ENCODE results near the gene CPAMD8. TPM values are rescaled to one million over a fixed set of nuclear protein-coding genes. Genes with fewer than 3 reads are reported as not detected.

The CPAMD8 gene
- total RNA-seq, 1 donor from 2014 or later, result 4.9 TPM

DNA sequence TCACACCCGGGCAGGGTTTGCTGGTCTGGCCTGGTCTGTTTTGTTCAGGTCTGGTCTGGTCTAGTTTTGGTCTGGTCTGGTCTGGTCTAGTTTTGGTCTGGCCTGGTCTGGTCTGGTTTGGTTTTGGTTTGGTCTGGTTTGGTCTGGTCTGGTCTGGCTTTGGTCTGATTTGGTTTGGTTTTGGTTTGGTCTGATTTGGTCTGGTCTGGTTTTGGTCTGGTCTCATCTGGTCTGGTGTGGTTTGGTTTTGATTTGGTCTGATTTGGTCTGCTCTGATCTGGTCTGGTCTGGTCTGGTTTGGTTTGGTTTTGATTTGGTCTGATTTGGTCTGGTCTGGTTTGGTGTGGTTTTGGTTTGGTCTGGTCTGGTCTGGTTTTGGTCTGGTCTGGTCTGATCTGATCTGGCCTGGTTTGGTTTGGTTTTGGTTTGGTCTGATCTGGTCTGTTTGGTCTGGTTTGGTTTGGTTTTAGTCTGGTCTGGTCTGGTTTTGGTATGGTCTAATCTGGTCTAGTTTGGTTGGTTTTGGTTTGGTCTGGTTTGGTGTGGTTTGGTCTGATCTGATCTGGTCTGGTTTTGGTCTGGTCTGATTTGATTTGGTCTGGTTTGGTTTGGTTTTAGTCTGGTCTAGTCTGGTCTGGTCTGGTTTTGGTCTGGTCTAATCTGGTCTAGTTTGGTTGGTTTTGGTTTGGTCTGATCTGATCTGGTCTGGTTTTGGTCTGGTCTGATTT lies 152.2 kb downstream of the CPAMD8 start:
- peaks cover 37% of the 10 kb centered on the region for H3K36me3 Mint-ChIP-seq (ENCODE audit: low read depth)
- no peaks in the 10 kb centered on the region for H3K9me3 Mint-ChIP-seq (ENCODE audit: low read depth)
- no peaks in the 10 kb centered on the region for H3K27me3 Mint-ChIP-seq (ENCODE audit: low read depth)
- peak overlapping the region; percentile 88 for H3K27ac Mint-ChIP-seq (ENCODE audit: unreplicated experiment)
- H3K4me3 Mint-ChIP-seq (ENCODE audit: unreplicated experiment), result no peak overlapping the region
- no peak for DNase-seq (ENCODE audit: low spot score)
- H3K4me1 Mint-ChIP-seq (ENCODE audit: low read depth), result no peaks in the 10 kb centered on the region
- no peak for TF ChIP-seq CTCF (IDR thresholded peaks at IDR 0.05)

GRCh38 chr19:16873594-16873993 lies 153.0 kb downstream of the CPAMD8 start:
- peak overlapping the region; percentile 45 for H3K27ac Mint-ChIP-seq (ENCODE audit: unreplicated experiment)
- no peak for TF ChIP-seq CTCF (IDR thresholded peaks at IDR 0.05)
- H3K27me3 Mint-ChIP-seq (ENCODE audit: low read depth), result no peaks in the 10 kb centered on the region
- no peaks in the 10 kb centered on the region for H3K4me1 Mint-ChIP-seq (ENCODE audit: low read depth)
- no peak for DNase-seq (ENCODE audit: low spot score)
- no peak overlapping the region for H3K4me3 Mint-ChIP-seq (ENCODE audit: unreplicated experiment)
- no peaks in the 10 kb centered on the region for H3K9me3 Mint-ChIP-seq (ENCODE audit: low read depth)
- H3K36me3 Mint-ChIP-seq (ENCODE audit: low read depth), result peaks cover 33% of the 10 kb centered on the region

- Mint-ChIP-seq H3K9me3 (ENCODE audit: low read depth) (no peaks in the 10 kb centered on the region), H3K27ac (ENCODE audit: unreplicated experiment) (no peak overlapping the region), H3K36me3 (ENCODE audit: low read depth) (peaks cover 36% of the 10 kb centered on the region), H3K4me3 (ENCODE audit: unreplicated experiment) (no peak overlapping the region), H3K4me1 (ENCODE audit: low read depth) (no peaks in the 10 kb centered on the region), H3K27me3 (ENCODE audit: low read depth) (no peaks in the 10 kb centered on the region)
- no peak for TF ChIP-seq CTCF (IDR thresholded peaks at IDR 0.05)
- no peak for DNase-seq (ENCODE audit: low spot score)
Measured at GRCh38 chr19:16872728-16873127, 153.9 kb downstream of the CPAMD8 start.

DNA sequence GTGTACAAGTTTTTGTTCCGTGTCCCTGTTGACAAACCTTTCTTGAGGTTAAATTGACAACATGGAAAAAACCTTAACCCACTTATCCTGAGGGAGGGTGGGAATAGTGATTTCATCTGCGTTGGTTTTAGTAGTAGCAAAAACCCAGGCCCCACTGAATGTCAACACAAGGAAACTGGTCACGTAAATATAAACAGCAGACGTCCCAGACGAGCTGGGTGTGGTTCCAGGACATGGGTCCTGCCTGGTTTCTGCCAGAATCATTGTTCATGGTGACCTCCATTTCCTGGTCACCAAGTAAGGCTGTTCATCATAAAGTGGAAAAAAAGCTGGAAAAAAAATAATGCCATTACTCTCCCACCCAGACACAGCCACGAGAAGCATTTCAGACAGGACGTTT lies 154.7 kb downstream of the CPAMD8 start:
- no peak for TF ChIP-seq CTCF (IDR thresholded peaks at IDR 0.05)
- H3K27ac Mint-ChIP-seq (ENCODE audit: unreplicated experiment), result no peak overlapping the region
- peaks cover 38% of the 10 kb centered on the region for H3K36me3 Mint-ChIP-seq (ENCODE audit: low read depth)
- H3K27me3 Mint-ChIP-seq (ENCODE audit: low read depth), result no peaks in the 10 kb centered on the region
- no peak overlapping the region for H3K4me3 Mint-ChIP-seq (ENCODE audit: unreplicated experiment)
- no peaks in the 10 kb centered on the region for H3K4me1 Mint-ChIP-seq (ENCODE audit: low read depth)
- no peaks in the 10 kb centered on the region for H3K9me3 Mint-ChIP-seq (ENCODE audit: low read depth)
- DNase-seq (ENCODE audit: low spot score), result no peak

GRCh38 chr19:16869331-16869972 lies 157.2 kb downstream of the CPAMD8 start:
- Mint-ChIP-seq H3K9me3 (ENCODE audit: low read depth) (no peaks in the 10 kb centered on the region), H3K36me3 (ENCODE audit: low read depth) (peaks cover 39% of the 10 kb centered on the region), H3K27me3 (ENCODE audit: low read depth) (no peaks in the 10 kb centered on the region), H3K27ac (ENCODE audit: unreplicated experiment) (no peak overlapping the region), H3K4me1 (ENCODE audit: low read depth) (no peaks in the 10 kb centered on the region), H3K4me3 (ENCODE audit: unreplicated experiment) (no peak overlapping the region)
- DNase-seq (ENCODE audit: low spot score), result no peak
- no peak for TF ChIP-seq CTCF (IDR thresholded peaks at IDR 0.05)

Measured in chondrocyte (in vitro differentiated cells).